RWPE2 (cell line): ENCODE data around the gene CDK7.

Experiments
- ATAC-seq: fragments of 200-7000 bp; cut with Tn5 transposase; 3 replicates; pipeline ENCODE4 v1.9.1; 2021; ENCODE audit warnings: low read depth
- DNase-seq: peaks from one replicate; pipeline ENCODE4 v3.0.0-alpha.2; 2020; ENCODE audit warnings: low spot score
- H3K27ac ChIP-seq: fragments of 450-650 bp; 2 replicates; pipeline ENCODE4 v1.5.1; 2017; ENCODE audit warnings: mild to moderate bottlenecking; ENCODE audit not compliant: poor library complexity, severe bottlenecking
- H3K27me3 ChIP-seq: fragments of 250-450 bp; sonication (Bioruptor Pico); 2 replicates; pipeline ENCODE4 v1.5.1; 2021; ENCODE audit warnings: mild to moderate bottlenecking, moderate library complexity; ENCODE audit not compliant: insufficient read depth, poor library complexity, severe bottlenecking
- H3K36me3 ChIP-seq: fragments of 250-450 bp; sonication (Bioruptor Pico); 2 replicates; pipeline ENCODE4 v1.5.1; 2020; ENCODE audit warnings: low read depth, mild to moderate bottlenecking, moderate library complexity
- H3K4me1 ChIP-seq: fragments of 250-450 bp; sonication (Bioruptor Pico); 2 replicates; pipeline ENCODE4 v1.5.1; 2021; ENCODE audit warnings: mild to moderate bottlenecking, moderate library complexity; ENCODE audit not compliant: insufficient read depth, poor library complexity, severe bottlenecking
- H3K4me3 ChIP-seq: fragments of 250-450 bp; sonication (Bioruptor Pico); 2 replicates; pipeline ENCODE4 v1.5.1; 2021; ENCODE audit warnings: mild to moderate bottlenecking, moderate library complexity; ENCODE audit not compliant: severe bottlenecking
- H3K9me3 ChIP-seq: fragments of 250-450 bp; sonication (Bioruptor Pico); 2 replicates; pipeline ENCODE4 v1.5.1; 2021; ENCODE audit warnings: mild to moderate bottlenecking, moderate library complexity; ENCODE audit not compliant: severe bottlenecking
- CTCF ChIP-seq: fragments of 450-650 bp; IDR thresholded peaks from one replicate; pipeline ENCODE4 v1.5.1; 2017; ENCODE audit warnings: mild to moderate bottlenecking, moderate library complexity; ENCODE audit not compliant: poor library complexity, severe bottlenecking

The CDK7 gene

DNA sequence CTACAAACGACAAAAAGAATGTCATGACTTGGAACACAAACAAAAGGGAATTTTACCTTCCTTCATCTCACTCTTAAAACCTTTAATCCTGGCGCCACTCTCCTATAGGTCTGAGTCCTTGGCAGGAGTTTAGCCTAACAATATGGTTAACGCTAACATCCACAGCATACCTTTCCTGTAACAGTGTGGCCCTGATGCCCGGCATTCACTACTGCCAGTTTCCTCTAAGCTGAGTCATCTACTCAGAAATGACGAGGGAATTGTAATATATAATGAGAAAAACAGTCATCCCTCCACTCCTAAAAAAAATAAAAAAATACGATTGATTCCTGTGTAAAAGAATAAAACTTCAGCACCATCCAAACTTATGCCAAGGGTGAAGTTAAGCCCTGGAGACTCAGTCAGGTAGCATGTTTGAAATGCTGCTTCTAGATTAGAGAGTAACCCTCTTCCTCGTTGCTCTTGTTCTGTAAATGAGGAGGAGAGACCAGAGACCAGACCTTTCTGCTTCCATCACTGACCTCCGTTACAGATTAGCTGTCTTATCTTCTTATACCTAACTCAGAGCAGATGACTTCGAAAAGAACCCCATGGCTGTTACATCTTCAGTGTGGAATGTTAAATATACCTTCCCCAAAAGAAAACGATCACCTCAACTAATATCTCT, 60.5 kb downstream of the CDK7 start:
- Histone ChIP-seq H3K27ac (peak overlapping the region; percentile 17), H3K4me3 (no peak overlapping the region), H3K36me3 (peaks cover 10% of the 10 kb centered on the region), H3K27me3 (no peaks in the 10 kb centered on the region), H3K4me1 (no peaks in the 10 kb centered on the region), H3K9me3 (no peaks in the 10 kb centered on the region)
- DNase-seq (no peak), ATAC-seq (peak; percentile 79)
- no peak for TF ChIP-seq CTCF

GRCh38 chr5:69299625-69300024, 64.9 kb downstream of the CDK7 start:
- H3K36me3 ChIP-seq, result peaks cover 8% of the 10 kb centered on the region
- TF ChIP-seq CTCF, result no peak
- no peak for ATAC-seq

GRCh38 chr5:69300537-69301203, 66.0 kb downstream of the CDK7 start:
- H3K27me3 ChIP-seq, result no peaks in the 10 kb centered on the region
- no peak overlapping the region for H3K4me3 ChIP-seq
- H3K4me1 ChIP-seq, result no peaks in the 10 kb centered on the region
- no peaks in the 10 kb centered on the region for H3K9me3 ChIP-seq
- H3K27ac ChIP-seq, result no peak overlapping the region
- H3K36me3 ChIP-seq, result peaks cover 6% of the 10 kb centered on the region
- no peak for TF ChIP-seq CTCF
- DNase-seq (no peak), ATAC-seq (no peak)

More at GRCh38 chr5:69299625-69300024, 64.9 kb downstream of the CDK7 start:
- no peaks in the 10 kb centered on the region for H3K27me3 ChIP-seq
- H3K4me3 ChIP-seq, result no peak overlapping the region
- no peaks in the 10 kb centered on the region for H3K4me1 ChIP-seq
- no peak overlapping the region for H3K27ac ChIP-seq
- no peak for DNase-seq
- H3K9me3 ChIP-seq, result no peaks in the 10 kb centered on the region

- Histone ChIP-seq H3K4me3 (no peak overlapping the region), H3K9me3 (no peaks in the 10 kb centered on the region), H3K36me3 (peaks cover 8% of the 10 kb centered on the region), H3K27me3 (no peaks in the 10 kb centered on the region), H3K27ac (no peak overlapping the region), H3K4me1 (no peaks in the 10 kb centered on the region)
- ATAC-seq (no peak), DNase-seq (no peak)
- no peak for TF ChIP-seq CTCF
Observed at GRCh38 chr5:69305512-69305911, 70.8 kb downstream of the CDK7 start.

DNA sequence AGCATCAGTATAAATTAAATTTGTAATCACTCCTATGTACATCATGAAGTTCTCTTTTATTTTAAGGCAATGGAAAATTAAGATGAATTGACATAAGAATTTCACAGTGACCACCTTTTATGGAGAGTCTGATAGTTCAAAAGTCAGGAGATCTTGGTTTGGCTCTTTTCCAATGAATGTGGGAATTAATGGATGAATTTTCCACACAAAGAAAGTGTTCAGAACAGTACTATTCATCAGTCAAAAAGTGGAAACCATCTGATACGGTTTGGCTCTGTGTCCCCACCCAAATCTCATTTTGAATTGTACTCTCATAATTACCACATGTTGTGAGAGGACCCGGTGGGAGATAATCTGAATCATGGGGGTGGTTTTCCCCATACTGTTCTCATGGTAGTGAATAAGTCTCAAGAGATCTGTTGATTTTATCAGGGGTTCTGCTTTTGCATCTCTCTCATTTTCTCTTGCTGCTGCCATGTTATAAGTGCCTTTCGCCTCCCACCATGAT, 73.4 kb downstream of the CDK7 start:
- TF ChIP-seq CTCF, result no peak
- no peak for DNase-seq
- Histone ChIP-seq H3K4me3 (no peak overlapping the region), H3K36me3 (peaks cover 13% of the 10 kb centered on the region), H3K27me3 (no peaks in the 10 kb centered on the region), H3K27ac (no peak overlapping the region), H3K9me3 (no peaks in the 10 kb centered on the region), H3K4me1 (no peaks in the 10 kb centered on the region)
- no peak for ATAC-seq
